Astrocyte (in vitro differentiated cells and primary cell): ENCODE measurements around the gene ZNF532. TPM values are rescaled to one million over a fixed set of nuclear protein-coding genes. Genes with fewer than 3 reads are reported as not detected.

Source experiments
- DNase-seq: peaks from one replicate; pipeline ENCODE4 v3.0.0-alpha.2; 2010; ENCODE audit warnings: low read depth
- FAIRE-seq: peaks from 2 replicates; lab custom pipeline; 2011; peaks lifted over from hg19 to GRCh38; lab: Jason Lieb, UNC
- H2AFZ ChIP-seq: 2 replicates; pipeline ENCODE4 v1.6.0; 2012; ENCODE audit warnings: low read depth, low read length, inconsistent platforms
- H3K27ac ChIP-seq: 2 replicates; pipeline ENCODE4 v1.5.1; 2011; ENCODE audit warnings: low read depth, low read length, inconsistent platforms
- H3K27me3 ChIP-seq: 2 replicates; pipeline ENCODE4 v1.6.0; 2011; ENCODE audit warnings: low read length, inconsistent platforms; ENCODE audit not compliant: insufficient read depth
- H3K36me3 ChIP-seq: 2 replicates; pipeline ENCODE4 v1.5.1; 2011; ENCODE audit warnings: low read length, inconsistent platforms; ENCODE audit not compliant: insufficient read depth
- H3K4me1 ChIP-seq: 2 replicates; pipeline ENCODE4 v1.5.1; 2011; ENCODE audit warnings: low read length, inconsistent platforms; ENCODE audit not compliant: insufficient read depth
- H3K4me2 ChIP-seq: 2 replicates; pipeline ENCODE4 v1.6.0; 2012; ENCODE audit warnings: low read length, inconsistent platforms
- H3K4me3 ChIP-seq: 2 replicates; pipeline ENCODE4 v1.5.1; 2011; ENCODE audit warnings: low read depth, mild to moderate bottlenecking, low read length, inconsistent platforms; ENCODE audit not compliant: insufficient read depth
- H3K79me2 ChIP-seq: 2 replicates; pipeline ENCODE4 v1.6.0; 2012; ENCODE audit warnings: mild to moderate bottlenecking, low read length, inconsistent platforms; ENCODE audit not compliant: insufficient read depth
- H3K9ac ChIP-seq: 2 replicates; pipeline ENCODE4 v1.6.0; 2012; ENCODE audit warnings: mild to moderate bottlenecking, low read length, inconsistent platforms
- H3K9me3 ChIP-seq: 2 replicates; pipeline ENCODE4 v1.5.1; 2012; ENCODE audit warnings: low read depth, mild to moderate bottlenecking, low read length, inconsistent platforms; ENCODE audit not compliant: insufficient read depth
- H4K20me1 ChIP-seq: 2 replicates; pipeline ENCODE4 v1.6.0; 2012; ENCODE audit warnings: low read length, inconsistent platforms; ENCODE audit not compliant: insufficient read depth
- H3K27ac Mint-ChIP-seq: one replicate; pipeline ENCODE4 v1.8.0; 2021; ENCODE audit warnings: mild to moderate bottlenecking, mixed read lengths; ENCODE audit not compliant: unreplicated experiment
- H3K27me3 Mint-ChIP-seq: one replicate; pipeline ENCODE4 v1.8.0; 2021; ENCODE audit warnings: low read depth, mixed read lengths; ENCODE audit not compliant: unreplicated experiment
- H3K36me3 Mint-ChIP-seq: one replicate; pipeline ENCODE4 v1.8.0; 2021; ENCODE audit warnings: low read depth, mixed read lengths; ENCODE audit not compliant: unreplicated experiment
- H3K4me1 Mint-ChIP-seq: one replicate; pipeline ENCODE4 v1.8.0; 2021; ENCODE audit warnings: low read depth, mixed read lengths; ENCODE audit not compliant: unreplicated experiment
- H3K4me3 Mint-ChIP-seq: one replicate; pipeline ENCODE4 v1.8.0; 2021; ENCODE audit warnings: mild to moderate bottlenecking, moderate library complexity, mixed read lengths; ENCODE audit not compliant: unreplicated experiment
- H3K9me3 Mint-ChIP-seq: one replicate; pipeline ENCODE4 v1.8.0; 2021; ENCODE audit warnings: mild to moderate bottlenecking, mixed read lengths; ENCODE audit not compliant: unreplicated experiment
- EZH2 ChIP-seq: IDR thresholded peaks from 2 replicates; pipeline ENCODE4 v1.6.1; 2012; ENCODE audit warnings: mild to moderate bottlenecking, low read length, inconsistent platforms; ENCODE audit not compliant: insufficient read depth
- total RNA-seq: library from RNA; stranded (reverse); gene quantifications from 2 replicates; pipeline ENCODE4 v1.2.1, GENCODE V29; 2021
- TF ChIP-seq, protein P1 (sequence below): IDR thresholded peaks from 2 replicates; pipeline ENCODE4 v1.5.1; 2011; ENCODE audit warnings: low read depth, mild to moderate bottlenecking, inconsistent platforms, low read length, moderate library complexity; ENCODE audit not compliant: insufficient read depth

Gene ZNF532
- total RNA-seq, 1 donor from 2014 or later = 135 TPM

DNA sequence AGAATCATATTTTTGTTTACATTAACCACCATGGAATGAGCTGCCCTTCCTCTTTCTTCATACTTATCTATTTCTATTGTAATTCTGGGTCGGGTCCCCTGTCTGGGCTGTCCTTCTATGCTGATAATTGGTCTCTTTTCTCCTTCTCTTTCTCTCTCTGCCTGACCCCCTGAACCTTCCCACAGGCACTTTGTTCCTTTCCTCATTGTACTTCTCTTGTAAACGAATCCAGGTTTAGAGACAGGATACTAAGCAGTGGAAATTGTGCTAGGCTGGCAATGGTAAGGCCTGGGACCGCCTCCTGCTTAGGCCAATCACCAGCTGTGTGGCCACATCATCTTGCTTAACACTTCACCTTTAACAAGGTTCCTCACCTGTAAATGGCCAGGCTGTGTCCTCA, 137.0 kb downstream of the ZNF532 start:
- no peaks in the 10 kb centered on the region for H3K79me2 ChIP-seq
- H3K27me3 Mint-ChIP-seq = no peaks in the 10 kb centered on the region
- no peak overlapping the region for H2AFZ ChIP-seq
- no peak overlapping the region for H3K9ac ChIP-seq
- H3K4me3 Mint-ChIP-seq = no peak overlapping the region
- no peaks in the 10 kb centered on the region for H4K20me1 ChIP-seq
- H3K4me1 Mint-ChIP-seq = peaks cover 28% of the 10 kb centered on the region
- H3K27ac ChIP-seq = no peak overlapping the region
- no peak for FAIRE-seq
- no peaks in the 10 kb centered on the region for H3K27me3 ChIP-seq
- H3K4me1 ChIP-seq = peaks cover 34% of the 10 kb centered on the region
- H3K27ac Mint-ChIP-seq = no peak overlapping the region
- no peaks in the 10 kb centered on the region for H3K36me3 ChIP-seq
- DNase-seq = no peak
- TF ChIP-seq EZH2 = no peak
- TF ChIP-seq, protein P1, sequence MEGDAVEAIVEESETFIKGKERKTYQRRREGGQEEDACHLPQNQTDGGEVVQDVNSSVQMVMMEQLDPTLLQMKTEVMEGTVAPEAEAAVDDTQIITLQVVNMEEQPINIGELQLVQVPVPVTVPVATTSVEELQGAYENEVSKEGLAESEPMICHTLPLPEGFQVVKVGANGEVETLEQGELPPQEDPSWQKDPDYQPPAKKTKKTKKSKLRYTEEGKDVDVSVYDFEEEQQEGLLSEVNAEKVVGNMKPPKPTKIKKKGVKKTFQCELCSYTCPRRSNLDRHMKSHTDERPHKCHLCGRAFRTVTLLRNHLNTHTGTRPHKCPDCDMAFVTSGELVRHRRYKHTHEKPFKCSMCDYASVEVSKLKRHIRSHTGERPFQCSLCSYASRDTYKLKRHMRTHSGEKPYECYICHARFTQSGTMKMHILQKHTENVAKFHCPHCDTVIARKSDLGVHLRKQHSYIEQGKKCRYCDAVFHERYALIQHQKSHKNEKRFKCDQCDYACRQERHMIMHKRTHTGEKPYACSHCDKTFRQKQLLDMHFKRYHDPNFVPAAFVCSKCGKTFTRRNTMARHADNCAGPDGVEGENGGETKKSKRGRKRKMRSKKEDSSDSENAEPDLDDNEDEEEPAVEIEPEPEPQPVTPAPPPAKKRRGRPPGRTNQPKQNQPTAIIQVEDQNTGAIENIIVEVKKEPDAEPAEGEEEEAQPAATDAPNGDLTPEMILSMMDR = no peak
- H3K9me3 ChIP-seq = no peaks in the 10 kb centered on the region
- no peak overlapping the region for H3K4me2 ChIP-seq
- peaks cover 2% of the 10 kb centered on the region for H3K36me3 Mint-ChIP-seq
- H3K4me3 ChIP-seq = no peak overlapping the region
- peaks cover 5% of the 10 kb centered on the region for H3K9me3 Mint-ChIP-seq

DNA sequence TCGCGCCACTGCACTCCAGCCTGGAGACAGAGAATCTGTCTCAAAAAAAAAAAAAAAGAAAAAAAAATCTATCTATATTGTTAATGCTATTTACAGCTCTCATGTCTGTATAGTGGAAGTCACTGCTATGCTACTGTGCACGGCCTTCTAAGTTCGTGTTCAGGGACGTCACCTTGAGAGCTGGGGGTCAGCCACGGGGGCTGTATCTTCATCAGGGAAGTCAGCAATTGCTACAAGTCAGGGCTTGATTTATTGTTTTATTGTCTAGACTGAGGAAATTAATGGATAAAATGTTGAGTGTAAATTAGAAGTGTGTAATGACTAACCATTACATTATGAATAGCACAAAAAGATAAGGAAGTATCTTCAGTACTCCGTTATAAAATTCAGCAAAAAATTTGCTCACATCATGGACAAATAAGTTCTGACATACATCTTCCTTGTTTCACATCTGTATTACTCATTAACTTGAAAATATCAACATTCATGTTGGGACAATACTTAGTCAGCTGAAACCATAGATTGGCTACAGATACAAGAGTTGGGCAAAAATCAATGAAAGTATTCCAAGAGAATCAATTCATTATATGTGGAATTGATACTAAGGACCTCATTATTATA, 138.4 kb downstream of the ZNF532 start:
- H3K9ac ChIP-seq = no peak overlapping the region
- no peak overlapping the region for H3K4me2 ChIP-seq
- H2AFZ ChIP-seq = no peak overlapping the region
- DNase-seq = no peak
- no peak for FAIRE-seq
- Mint-ChIP-seq H3K27ac (no peak overlapping the region), H3K4me3 (no peak overlapping the region), H3K36me3 (peaks cover 2% of the 10 kb centered on the region), H3K4me1 (peaks cover 23% of the 10 kb centered on the region), H3K27me3 (no peaks in the 10 kb centered on the region), H3K9me3 (peaks cover 6% of the 10 kb centered on the region)
- no peak overlapping the region for H3K4me3 ChIP-seq
- no peak overlapping the region for H3K27ac ChIP-seq
- peaks cover 22% of the 10 kb centered on the region for H3K4me1 ChIP-seq
- H3K79me2 ChIP-seq = no peaks in the 10 kb centered on the region
- no peaks in the 10 kb centered on the region for H3K27me3 ChIP-seq
- no peak for TF ChIP-seq EZH2
- TF ChIP-seq, protein P1 = no peak
- no peaks in the 10 kb centered on the region for H3K36me3 ChIP-seq
- H4K20me1 ChIP-seq = no peaks in the 10 kb centered on the region
- H3K9me3 ChIP-seq = no peaks in the 10 kb centered on the region

DNA sequence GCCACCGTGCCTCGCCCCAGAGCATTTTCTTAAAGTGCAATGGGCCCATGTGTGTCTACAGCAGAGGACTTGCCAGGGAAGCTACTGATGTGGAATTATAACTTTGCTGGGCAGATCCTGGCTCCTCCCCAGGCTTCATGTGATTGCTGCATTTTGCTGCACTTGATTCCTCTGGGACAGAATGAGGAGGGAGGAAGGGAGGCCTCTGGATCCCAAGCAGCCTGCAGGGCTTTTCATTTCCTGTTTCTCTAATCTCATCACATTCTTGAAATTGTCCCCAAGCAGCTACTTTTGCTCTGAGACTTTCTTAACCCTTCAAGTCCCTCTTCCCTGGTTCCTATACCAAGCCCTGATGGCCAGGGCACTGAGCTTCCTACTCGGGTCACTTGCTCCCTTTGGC, 140.6 kb downstream of the ZNF532 start:
- Histone ChIP-seq H4K20me1 (no peaks in the 10 kb centered on the region), H3K27me3 (no peaks in the 10 kb centered on the region), H3K4me3 (no peak overlapping the region), H3K27ac (no peak overlapping the region), H3K4me2 (peak overlapping the region; percentile 29), H3K36me3 (no peaks in the 10 kb centered on the region), H3K9me3 (no peaks in the 10 kb centered on the region), H2AFZ (no peak overlapping the region), H3K79me2 (no peaks in the 10 kb centered on the region), H3K4me1 (peaks cover 15% of the 10 kb centered on the region), H3K9ac (peak overlapping the region; percentile 25)
- no peak for TF ChIP-seq EZH2
- TF ChIP-seq, protein P1 = no peak
- FAIRE-seq (peak; percentile 89), DNase-seq (peak; percentile 57)
- H3K27me3 Mint-ChIP-seq = no peaks in the 10 kb centered on the region
- H3K4me1 Mint-ChIP-seq = peaks cover 16% of the 10 kb centered on the region
- H3K4me3 Mint-ChIP-seq = no peak overlapping the region
- peaks cover 6% of the 10 kb centered on the region for H3K9me3 Mint-ChIP-seq
- H3K36me3 Mint-ChIP-seq = peaks cover 2% of the 10 kb centered on the region
- H3K27ac Mint-ChIP-seq = peak overlapping the region; percentile 91
